Activated CD4-positive, alpha-beta T cell treated with anti-CD3 and anti-CD28 coated beads, Interleukin-2, amount 50 U/mL, for 4 hours (primary cell): Measurements from ENCODE around the gene MAFF.

ENCODE experiments used
- DNase-seq, 2 experiments: peaks; one replicate each; pipeline ENCODE4 v3.0.0-alpha.2; 2020

MAFF gene

DNA sequence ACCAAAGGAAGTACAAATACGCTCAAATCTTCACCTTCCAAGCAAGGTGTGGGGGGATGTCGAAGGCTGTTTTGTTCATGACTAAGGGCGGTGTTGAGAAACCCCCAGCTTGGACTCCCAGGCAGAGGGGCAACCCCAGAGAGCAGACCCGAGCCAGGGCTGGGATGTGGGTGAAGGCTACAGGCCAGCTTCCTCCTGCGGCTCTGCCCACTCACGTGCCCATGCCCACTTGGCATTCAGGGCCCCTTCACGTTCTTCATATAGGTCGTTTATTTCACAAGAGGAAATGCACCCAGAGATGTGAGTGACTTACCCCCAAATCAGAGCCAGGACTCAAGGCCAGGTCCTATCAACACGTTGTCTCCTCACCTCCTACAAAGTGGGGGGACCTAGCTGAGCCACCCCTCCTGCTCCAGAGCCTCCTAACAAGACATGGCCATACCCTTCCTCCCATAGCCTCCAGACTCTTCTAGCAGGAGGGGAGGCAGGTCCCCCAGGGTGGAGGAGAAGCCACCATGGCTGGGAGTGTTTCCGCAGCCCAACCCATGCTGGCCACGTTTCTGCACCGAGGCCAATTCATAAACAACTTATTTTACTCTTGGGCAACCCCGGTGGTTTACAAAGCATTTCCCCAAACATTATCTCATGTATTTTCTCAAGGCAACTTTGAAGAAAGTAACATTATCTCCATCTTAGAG lies 49.0 kb downstream of the MAFF start:
- no peak for DNase-seq

DNA sequence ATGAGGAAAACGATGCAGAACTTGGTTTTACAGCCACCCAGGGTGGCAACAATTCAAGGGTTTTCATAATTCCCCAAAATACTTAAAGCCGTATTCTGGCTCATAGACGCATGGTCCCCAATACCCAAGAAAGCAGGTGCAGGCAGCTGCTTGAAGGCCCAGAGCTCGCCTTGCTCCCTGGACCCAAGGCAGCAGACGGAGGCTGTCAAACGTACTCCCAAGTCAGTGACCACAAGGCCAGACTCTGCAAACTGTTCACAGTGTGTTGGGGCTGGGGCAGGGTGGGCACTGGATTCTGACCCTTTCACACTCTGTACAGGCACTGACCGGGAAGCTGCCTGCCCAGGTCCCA lies 49.5 kb downstream of the MAFF start:
- DNase-seq, result no peak

DNA sequence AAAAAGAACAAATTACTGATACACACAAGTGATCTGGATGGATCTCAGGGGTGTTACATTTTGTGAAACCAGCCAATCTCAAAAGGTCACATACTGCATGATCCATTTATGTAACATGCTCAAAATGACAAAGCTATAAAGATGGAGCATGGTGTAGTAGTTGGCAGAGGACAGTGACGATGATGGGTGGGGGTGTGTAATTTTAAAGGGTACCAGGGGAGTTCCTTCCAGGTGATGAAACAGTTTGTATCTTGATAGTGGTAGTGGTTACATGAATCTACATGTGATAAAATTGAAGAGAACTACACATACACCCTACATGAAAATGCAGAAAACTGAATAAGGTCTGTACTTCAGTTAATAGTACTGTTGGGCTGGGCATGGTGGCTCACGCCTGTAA lies 53.9 kb downstream of the MAFF start:
- DNase-seq, result no peak

DNA sequence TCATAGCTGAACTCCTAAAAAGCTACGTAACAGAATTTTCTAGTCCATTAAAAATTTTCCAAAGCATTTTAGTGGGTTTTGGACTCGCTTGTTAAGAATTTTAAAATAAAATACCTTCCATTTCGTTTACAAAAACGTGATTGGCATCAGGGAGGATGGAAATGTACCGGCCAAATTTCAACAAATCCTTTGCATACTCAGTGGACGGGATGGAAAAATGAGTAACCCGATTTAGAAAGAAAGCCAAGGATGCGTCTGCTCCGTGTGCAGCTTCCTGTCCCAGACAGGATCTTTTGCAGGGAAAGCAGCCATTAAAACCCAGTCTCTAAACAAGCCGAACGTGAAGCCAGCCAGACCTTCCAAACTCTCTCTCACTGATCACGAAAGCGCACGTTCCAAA lies 55.4 kb downstream of the MAFF start:
- no peak for DNase-seq

DNA sequence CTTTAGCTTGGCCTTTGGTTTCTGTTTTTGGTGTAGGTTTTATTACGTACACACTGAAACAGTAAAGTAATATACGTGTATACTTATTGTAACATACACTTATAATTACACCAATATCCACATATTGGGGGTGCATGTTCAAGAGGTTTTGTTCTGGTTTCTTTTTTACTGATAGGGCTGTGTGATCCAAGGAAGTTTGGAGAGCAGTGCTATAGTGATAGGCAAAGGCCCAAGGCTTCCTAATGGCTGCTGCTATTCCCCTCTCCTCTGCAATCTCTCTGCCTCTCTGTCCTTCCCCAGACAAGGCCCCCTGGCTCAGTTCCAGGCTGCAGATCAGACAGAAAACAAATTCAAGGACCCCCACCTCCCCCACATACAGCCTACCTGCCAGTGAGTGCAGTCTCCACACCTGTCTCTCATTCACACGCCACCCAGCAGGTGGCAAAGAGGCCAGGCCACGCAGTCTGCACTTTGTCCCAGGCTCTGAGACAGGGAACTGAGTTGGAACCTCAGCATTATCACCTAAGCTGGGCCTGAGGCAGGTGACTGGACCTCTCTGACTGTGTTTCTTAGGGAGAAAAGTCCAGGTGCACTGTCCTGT lies 56.0 kb downstream of the MAFF start:
- no peak for DNase-seq

DNA sequence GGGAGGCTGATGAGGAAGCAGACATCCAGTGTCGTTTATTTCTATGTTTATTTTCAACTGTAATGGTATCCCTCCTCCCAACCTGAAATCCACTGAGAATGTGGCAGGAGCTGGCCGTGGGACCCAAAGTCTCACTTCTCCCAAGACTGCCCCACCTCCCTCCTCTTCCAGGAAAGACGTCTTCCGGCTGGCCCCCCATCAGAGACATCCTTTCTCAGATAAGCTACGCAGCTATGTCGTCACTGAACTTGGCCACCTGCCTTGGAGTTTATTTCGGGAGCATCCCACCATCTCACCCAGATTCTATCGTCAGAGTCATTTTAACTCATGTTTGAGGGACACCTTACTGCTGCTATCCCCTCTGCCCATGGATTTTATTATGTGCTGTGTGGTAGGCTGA lies 57.1 kb downstream of the MAFF start:
- DNase-seq, result no peak

DNA sequence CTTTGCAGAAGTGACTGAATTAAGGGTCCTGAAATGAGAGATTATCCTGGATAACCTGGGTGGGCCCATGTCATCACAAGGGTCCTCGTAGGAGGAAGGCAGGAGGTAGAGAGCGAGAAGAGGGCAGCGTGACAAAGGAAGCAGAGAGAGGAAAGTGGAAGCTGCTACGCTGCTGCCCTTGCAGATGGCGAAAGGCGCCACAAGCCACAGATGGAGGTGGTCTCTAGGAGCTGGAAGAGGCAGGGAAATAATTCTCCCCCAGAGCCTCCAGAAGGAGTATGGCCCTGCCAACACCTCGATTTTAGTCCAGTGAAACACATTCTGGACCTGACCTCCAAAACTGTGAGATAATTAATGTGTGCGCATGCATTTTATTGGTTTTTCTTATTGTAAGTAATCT lies 57.6 kb downstream of the MAFF start:
- DNase-seq, result no peak

DNA sequence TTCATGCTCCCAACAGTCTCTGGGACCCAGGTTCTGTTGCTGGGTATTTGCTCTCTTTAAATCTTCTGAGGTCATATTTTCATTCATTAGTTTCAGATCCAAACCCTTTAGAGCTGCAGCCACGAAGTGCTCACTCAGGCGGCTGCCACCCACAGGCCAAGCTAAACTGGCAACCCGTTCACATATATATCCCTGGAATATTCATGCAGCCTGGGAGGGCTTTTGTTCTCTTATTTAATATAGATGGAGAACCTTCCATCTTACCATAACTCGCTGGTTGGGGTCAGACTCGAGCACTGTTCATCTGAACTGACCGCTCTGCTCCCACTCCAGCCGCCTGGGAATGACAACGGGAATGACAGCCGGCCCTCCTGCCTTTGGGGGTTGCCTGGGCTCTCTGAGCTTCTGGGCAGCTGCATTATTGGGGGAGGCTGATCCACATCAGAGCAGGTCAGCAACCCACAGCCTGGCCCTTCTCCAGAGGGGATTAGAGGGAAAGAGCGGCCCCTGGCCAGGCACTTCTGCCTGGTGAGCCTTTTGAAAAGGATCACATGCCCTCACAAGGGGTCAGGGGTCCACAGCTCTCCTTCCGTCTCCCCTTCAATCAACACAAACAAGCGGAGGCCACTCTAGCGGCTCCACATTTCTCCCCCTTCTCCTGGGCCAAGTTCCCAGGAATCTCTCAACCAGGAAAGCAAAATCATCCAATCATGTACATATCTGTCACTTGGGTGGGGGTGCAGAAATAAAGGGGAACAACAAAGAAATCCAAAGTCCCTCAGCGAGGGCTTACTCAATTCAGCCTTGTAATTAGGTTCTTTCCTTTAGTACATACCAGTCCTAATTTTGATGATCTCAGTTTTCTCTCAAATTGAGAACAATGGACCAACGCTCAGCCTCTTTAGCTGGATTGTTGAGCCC lies 59.2 kb downstream of the MAFF start:
- no peak for DNase-seq

DNA sequence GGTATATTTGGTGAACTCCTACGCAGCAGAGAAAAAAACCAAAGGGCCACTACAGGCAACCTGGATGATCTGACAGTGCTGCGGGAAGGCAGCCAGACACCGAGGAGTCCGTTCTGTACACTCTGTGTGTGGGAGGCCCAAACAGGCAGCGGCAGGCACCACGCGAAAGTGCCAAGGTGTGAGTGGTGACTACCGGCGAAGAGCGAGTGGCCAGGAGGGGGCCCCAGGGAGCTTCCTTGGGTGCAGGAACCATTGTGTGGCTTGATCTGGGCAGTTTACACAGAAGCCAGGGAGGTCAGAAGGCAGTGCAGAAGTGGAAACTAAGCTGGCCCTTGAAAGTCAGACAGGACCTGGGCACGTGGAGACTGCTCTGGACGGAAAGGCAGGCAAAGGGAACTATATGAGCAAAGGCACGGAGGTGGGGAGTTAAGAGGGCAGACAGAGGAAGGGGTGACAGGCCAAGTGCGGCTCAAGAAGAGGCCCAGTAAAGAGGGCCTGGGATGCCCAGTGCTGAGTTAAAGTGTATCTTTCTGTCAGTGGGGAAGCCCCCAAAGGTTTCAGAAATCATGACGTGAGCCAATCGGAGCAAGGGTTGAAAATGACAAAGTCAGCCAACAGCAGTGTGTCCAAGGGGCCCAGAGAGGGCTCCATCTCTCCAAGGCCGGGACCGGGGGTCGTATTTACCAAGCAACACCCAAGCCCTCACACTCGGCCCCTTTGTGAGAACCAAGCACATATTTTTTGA lies 60.4 kb downstream of the MAFF start:
- DNase-seq, result peak; percentile 31 to 41

DNA sequence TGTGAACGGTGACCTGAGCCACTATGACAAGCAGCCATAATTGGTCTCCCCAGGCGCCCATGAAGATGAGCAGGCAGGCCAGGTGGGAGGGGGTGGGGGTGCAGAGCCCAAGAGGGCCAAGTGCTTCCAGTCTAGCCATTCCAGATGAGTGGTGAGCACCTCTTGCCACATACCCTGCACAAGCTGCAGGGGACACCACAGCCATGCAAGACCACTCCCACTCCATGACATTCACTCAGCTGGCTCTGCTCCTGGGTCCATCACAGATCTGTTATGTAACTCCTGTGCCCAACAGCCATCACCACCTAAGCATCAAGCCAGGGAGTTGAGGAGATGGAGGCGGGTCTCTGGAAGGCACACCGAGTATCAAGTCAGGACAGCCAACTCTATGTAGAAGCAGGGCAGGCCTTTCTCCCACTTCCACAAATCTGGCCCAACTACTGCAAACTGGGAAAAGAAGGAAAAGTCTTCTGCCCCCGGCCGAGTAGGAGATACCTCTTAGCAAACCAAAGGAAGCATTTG lies 62.6 kb downstream of the MAFF start:
- no peak for DNase-seq
